ENCODE results near the gene KRTAP5-7.

- TF ChIP-seq CTCF (IDR thresholded peaks at IDR 0.05) (no peak), POLR2A (IDR thresholded peaks at IDR 0.05) (no peak)
Observed at GRCh38 chr11:71519546-71519945, 7.5 kb upstream of the KRTAP5-7 start.

Data from adrenal gland (tissue), 5 donors.